Esophagus (tissue), 2 donors: ENCODE results near the gene OR5H1. TPM values are rescaled to one million over a fixed set of nuclear protein-coding genes. Genes with fewer than 3 reads are reported as not detected.

Experiments
- H3K27ac ChIP-seq, 2 donors: one replicate each; pipeline ENCODE4 v1.5.1; 2013; ENCODE audit warnings: low read depth in 2 of 2, mild to moderate bottlenecking in 2 of 2, inconsistent platforms in 1 of 2, low read length in 1 of 2, moderate library complexity in 1 of 2
- H3K27me3 ChIP-seq, 2 donors: one replicate each; pipeline ENCODE4 v1.6.1; 2013; ENCODE audit warnings: low read length in 2 of 2, control low read depth in 1 of 2, mild to moderate bottlenecking in 1 of 2; ENCODE audit not compliant: insufficient read depth in 2 of 2, control insufficient read depth in 1 of 2
- H3K36me3 ChIP-seq, 2 donors: one replicate each; pipeline ENCODE4 v1.6.1; 2013; ENCODE audit warnings: low read length in 1 of 2; ENCODE audit not compliant: control insufficient read depth in 2 of 2, insufficient read depth in 2 of 2
- H3K4me1 ChIP-seq, 2 donors: one replicate each; pipeline ENCODE4 v1.6.1; 2013; ENCODE audit warnings: low read length in 1 of 2; ENCODE audit not compliant: control insufficient read depth in 2 of 2, insufficient read depth in 2 of 2
- H3K4me3 ChIP-seq, 2 donors: one replicate each; pipeline ENCODE4 v1.5.1; 2013; ENCODE audit warnings: low read length in 2 of 2, mild to moderate bottlenecking in 2 of 2, low read depth in 1 of 2, moderate library complexity in 1 of 2
- H3K9me3 ChIP-seq, 2 donors: one replicate each; pipeline ENCODE4 v1.6.1; 2013; ENCODE audit warnings: mild to moderate bottlenecking in 2 of 2, low read depth in 1 of 2, low read length in 1 of 2, moderate library complexity in 1 of 2; ENCODE audit not compliant: control insufficient read depth in 2 of 2, insufficient read depth in 1 of 2
- polyA plus RNA-seq, 2 donors: library from polyadenylated mRNA; stranded (reverse); fragments of 200-250 nt; gene quantifications; one replicate each; pipeline ENCODE4 v1.2.3, GENCODE V29; 2013
- donor health status: healthy with polysubstance abuse.
- donor health status: Bipolar disorder and iron deficiency.

OR5H1 gene
- polyA plus RNA-seq, 2 donors: not detected

DNA sequence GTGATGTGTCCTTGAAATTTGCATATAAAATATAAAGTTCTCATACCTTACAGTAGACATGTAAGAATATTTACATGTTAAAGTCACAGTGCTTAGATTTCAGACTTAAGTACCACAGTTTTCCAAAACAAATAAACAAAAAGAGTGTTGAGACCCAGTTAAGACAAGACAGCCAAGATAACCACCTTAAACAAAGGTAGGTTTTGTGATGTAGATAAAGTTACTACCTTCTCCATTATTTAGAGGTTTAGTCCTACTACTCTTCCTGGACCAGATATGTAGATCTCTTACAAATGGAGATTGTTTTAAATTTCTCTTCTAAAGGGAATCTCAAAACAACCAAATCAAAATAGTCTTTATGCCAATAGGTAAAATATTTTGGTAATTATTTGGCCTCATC lies 51.7 kb downstream of the OR5H1 start:
- no peaks in the 10 kb centered on the region for H3K9me3 ChIP-seq
- no peaks in the 10 kb centered on the region for H3K27me3 ChIP-seq
- no peaks in the 10 kb centered on the region for H3K36me3 ChIP-seq
- H3K27ac ChIP-seq: no peak overlapping the region
- no peak overlapping the region for H3K4me3 ChIP-seq
- no peaks in the 10 kb centered on the region for H3K4me1 ChIP-seq

DNA sequence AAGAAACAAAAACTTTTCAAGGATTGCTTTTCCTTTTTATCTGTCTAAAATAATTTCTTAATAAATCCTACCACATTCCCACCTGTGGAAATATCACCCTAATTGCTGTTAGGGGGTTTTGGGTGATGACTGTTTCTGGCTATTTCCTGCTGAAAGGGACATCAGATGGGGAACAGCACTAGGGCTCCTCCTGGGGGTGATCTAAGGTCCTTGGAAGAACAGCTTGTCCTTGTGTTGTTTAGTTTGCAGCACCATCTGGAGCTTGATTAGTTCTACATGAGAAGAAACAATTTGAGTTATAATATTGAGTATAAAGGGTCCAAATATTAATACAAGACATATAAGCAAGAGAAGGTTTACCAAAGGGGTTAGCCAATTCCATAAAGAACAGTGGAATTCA lies 54.7 kb downstream of the OR5H1 start:
- Histone ChIP-seq H3K27me3 (no peaks in the 10 kb centered on the region), H3K4me1 (no peaks in the 10 kb centered on the region), H3K27ac (no peak overlapping the region), H3K4me3 (no peak overlapping the region), H3K36me3 (no peaks in the 10 kb centered on the region), H3K9me3 (no peaks in the 10 kb centered on the region)

Other genes starting within 250 kb of the OR5H1 start
- gene RIOX2, start 158.3 kb upstream of the OR5H1 start, polyA plus RNA-seq: 10 to 100 TPM; 24.0 to 27.9 TPM
- gene GABRR3, start 95.4 kb upstream of the OR5H1 start, polyA plus RNA-seq: not detected
- gene OR5AC2, start 43.5 kb upstream of the OR5H1 start, polyA plus RNA-seq: not detected
- not detected for gene OR5H14, start 16.8 kb downstream of the OR5H1 start, polyA plus RNA-seq
- gene OR5H15, start 36.0 kb downstream of the OR5H1 start, polyA plus RNA-seq: not detected
- not detected for gene OR5H6, start 133.5 kb downstream of the OR5H1 start, polyA plus RNA-seq
- not detected for gene OR5H2, start 151.8 kb downstream of the OR5H1 start, polyA plus RNA-seq
- not detected for gene OR5K4, start 223.1 kb downstream of the OR5H1 start, polyA plus RNA-seq